DOHH2 (cell line): ENCODE measurements around the gene PDIA6.

ENCODE experiments used
- H3F3A ChIP-seq: fragments of 200-600 bp; sonication (generic), shearing (Covaris generic); 2 replicates; pipeline ENCODE4 v1.6.0; 2016; ENCODE audit warnings: antibody characterized with exemption, mild to moderate bottlenecking; ENCODE audit not compliant: control insufficient read depth, insufficient read depth
- H3K27ac ChIP-seq: fragments of 200-600 bp; sonication (generic); 2 replicates; pipeline ENCODE4 v1.5.1; 2014; ENCODE audit warnings: low read depth, mild to moderate bottlenecking, low read length, moderate library complexity
- H3K27me3 ChIP-seq: fragments of 200-600 bp; sonication (generic); 2 replicates; pipeline ENCODE4 v1.6.1; 2014; ENCODE audit warnings: mild to moderate bottlenecking, low read length, mixed read lengths; ENCODE audit not compliant: control insufficient read depth
- H3K36me3 ChIP-seq: fragments of 200-600 bp; sonication (generic); 2 replicates; pipeline ENCODE4 v1.6.1; 2014; ENCODE audit warnings: mild to moderate bottlenecking, low read length, moderate library complexity, mixed read lengths; ENCODE audit not compliant: control insufficient read depth
- H3K4me1 ChIP-seq: fragments of 200-600 bp; sonication (generic); 2 replicates; pipeline ENCODE4 v1.6.1; 2014; ENCODE audit warnings: mild to moderate bottlenecking, low read length, mixed read lengths; ENCODE audit not compliant: control insufficient read depth
- H3K4me2 ChIP-seq: fragments of 200-600 bp; sonication (generic); 2 replicates; pipeline ENCODE4 v1.6.0; 2014; ENCODE audit warnings: mild to moderate bottlenecking, low read length, moderate library complexity
- H3K4me3 ChIP-seq: fragments of 200-600 bp; sonication (generic); 2 replicates; pipeline ENCODE4 v1.5.1; 2014; ENCODE audit warnings: mild to moderate bottlenecking, low read length, mixed read lengths
- H3K79me2 ChIP-seq: fragments of 200-600 bp; sonication (generic); 2 replicates; pipeline ENCODE4 v1.6.1; 2014; ENCODE audit warnings: mild to moderate bottlenecking, low read length, mixed read lengths; ENCODE audit not compliant: control insufficient read depth
- H3K9me2 ChIP-seq: fragments of 200-600 bp; sonication (generic); replicated peaks from 2 replicates; pipeline ENCODE4 v1.6.1; 2014; ENCODE audit warnings: mild to moderate bottlenecking, low read length, mixed read lengths; ENCODE audit not compliant: control insufficient read depth
- H3K9me3 ChIP-seq: fragments of 200-600 bp; sonication (generic); 2 replicates; pipeline ENCODE4 v1.6.1; 2014; ENCODE audit warnings: antibody characterized with exemption, low read length, mixed read lengths; ENCODE audit not compliant: control insufficient read depth, insufficient read depth
- H4K20me1 ChIP-seq: fragments of 200-600 bp; sonication (generic); 2 replicates; pipeline ENCODE4 v1.6.0; 2014; ENCODE audit warnings: low read depth, mild to moderate bottlenecking, antibody characterized with exemption, low read length, moderate library complexity; ENCODE audit not compliant: control insufficient read depth, insufficient read depth
- CTCF ChIP-seq: fragments of 200-600 bp; sonication (generic); IDR thresholded peaks from one replicate; pipeline ENCODE4 v1.5.1; 2014; ENCODE audit warnings: antibody characterized with exemption, mild to moderate bottlenecking, low read depth, low read length; ENCODE audit not compliant: poor library complexity, severe bottlenecking
- EZH2phosphoT487 ChIP-seq: fragments of 200-600 bp; sonication (generic); IDR thresholded peaks from 2 replicates; pipeline ENCODE4 v1.6.1; 2017; ENCODE audit warnings: borderline replicate concordance, mild to moderate bottlenecking, antibody characterized with exemption, low read length, moderate library complexity, mixed read lengths

Gene PDIA6

GRCh38 chr2:10860814-10861325, 48.3 kb upstream of the PDIA6 start:
- no peaks in the 10 kb centered on the region for H3K9me3 ChIP-seq
- H3F3A ChIP-seq, result no peaks in the 10 kb centered on the region
- peaks cover 41% of the 10 kb centered on the region for H3K27me3 ChIP-seq
- H3K4me3 ChIP-seq, result no peak overlapping the region
- no peaks in the 10 kb centered on the region for H3K36me3 ChIP-seq
- H3K4me1 ChIP-seq, result no peaks in the 10 kb centered on the region
- no peak overlapping the region for H3K27ac ChIP-seq
- no peaks in the 10 kb centered on the region for H3K9me2 ChIP-seq
- no peaks in the 10 kb centered on the region for H4K20me1 ChIP-seq
- no peaks in the 10 kb centered on the region for H3K79me2 ChIP-seq
- TF ChIP-seq CTCF (no peak), EZH2phosphoT487 (no peak)
- no peak overlapping the region for H3K4me2 ChIP-seq

DNA sequence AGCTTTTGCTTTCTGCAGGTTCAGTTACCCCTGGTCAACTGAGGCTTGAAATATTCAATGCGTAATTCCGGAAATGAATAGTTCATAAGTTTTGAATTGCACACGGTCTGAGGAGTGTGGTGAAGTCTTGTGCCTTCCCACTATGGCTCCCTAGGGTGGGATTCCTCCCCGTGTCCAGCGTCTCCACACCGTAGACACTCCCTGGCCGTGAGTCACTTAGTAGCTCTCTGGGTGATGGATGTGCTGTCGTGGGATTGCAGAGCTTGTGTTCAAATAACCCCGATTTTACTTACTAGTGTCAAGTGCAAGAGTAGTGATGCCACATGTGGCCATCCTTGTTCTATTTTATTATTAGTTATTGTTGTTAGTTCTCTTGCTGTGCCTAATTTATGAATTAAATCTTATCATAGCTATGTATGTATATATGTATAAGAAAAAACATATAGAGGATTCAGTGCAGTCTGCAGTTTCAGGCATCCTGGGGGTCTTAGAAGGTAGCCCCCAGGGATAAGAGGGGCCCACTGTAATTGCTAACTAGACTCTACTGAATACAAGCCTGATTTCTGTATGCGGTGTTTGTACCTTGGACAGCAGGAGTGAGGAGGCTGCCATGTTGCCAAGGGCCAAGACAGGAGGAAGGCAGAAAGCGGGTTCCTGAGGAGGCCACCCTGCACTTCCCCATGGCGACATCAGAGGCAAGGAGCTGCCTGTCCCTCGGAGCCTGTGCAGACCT, 47.7 kb upstream of the PDIA6 start:
- Histone ChIP-seq H3K36me3 (no peaks in the 10 kb centered on the region), H3K4me3 (no peak overlapping the region), H3K27me3 (peaks cover 35% of the 10 kb centered on the region), H3K27ac (no peak overlapping the region), H3K9me2 (no peaks in the 10 kb centered on the region), H3K4me2 (no peak overlapping the region), H3K4me1 (no peaks in the 10 kb centered on the region), H3F3A (no peaks in the 10 kb centered on the region), H4K20me1 (no peaks in the 10 kb centered on the region), H3K79me2 (no peaks in the 10 kb centered on the region), H3K9me3 (no peaks in the 10 kb centered on the region)
- TF ChIP-seq CTCF, result no peak
- TF ChIP-seq EZH2phosphoT487, result no peak

DNA sequence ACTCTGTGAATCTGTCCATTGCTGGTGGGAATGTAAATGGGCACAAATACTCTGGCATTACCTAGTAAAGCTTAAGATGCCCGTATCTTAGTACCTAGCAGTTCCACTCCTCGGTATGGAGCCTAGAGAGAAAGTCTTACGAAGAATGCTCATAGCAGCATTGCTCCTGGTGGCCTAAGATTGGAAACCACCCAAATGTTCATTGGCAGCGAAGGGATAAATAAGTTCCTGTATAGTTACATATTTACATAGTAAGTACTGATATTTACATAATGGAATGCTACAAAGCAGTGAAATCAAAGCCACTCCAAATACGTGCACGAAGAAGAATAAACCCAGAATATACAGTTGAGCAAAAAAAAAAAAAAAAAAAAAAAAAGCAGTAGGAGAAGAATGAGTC, 46.7 kb upstream of the PDIA6 start:
- Histone ChIP-seq H3K4me1 (no peaks in the 10 kb centered on the region), H3K79me2 (no peaks in the 10 kb centered on the region), H3K27me3 (peaks cover 31% of the 10 kb centered on the region), H3K36me3 (no peaks in the 10 kb centered on the region), H4K20me1 (no peaks in the 10 kb centered on the region), H3K4me3 (no peak overlapping the region), H3K9me2 (no peaks in the 10 kb centered on the region), H3K9me3 (no peaks in the 10 kb centered on the region), H3K27ac (no peak overlapping the region), H3F3A (no peaks in the 10 kb centered on the region), H3K4me2 (no peak overlapping the region)
- TF ChIP-seq EZH2phosphoT487, result no peak
- no peak for TF ChIP-seq CTCF
